Skeletal muscle cell (primary cell): Measurements from ENCODE around the gene ANAPC7.

Experiments used
- DNase-seq: peaks from one replicate; pipeline ENCODE4 v3.0.0-alpha.2; 2010; ENCODE audit warnings: low read depth
- H3K4me3 ChIP-seq: 2 replicates; pipeline ENCODE4 v1.5.1; 2011; ENCODE audit warnings: low read depth, mild to moderate bottlenecking, control low read depth, low read length, moderate library complexity

The ANAPC7 gene

GRCh38 chr12:110330124-110330523 is 73.4 kb downstream of the ANAPC7 start:
- no peak for DNase-seq
- H3K4me3 ChIP-seq, result no peak overlapping the region

GRCh38 chr12:110329710-110330109 is 73.8 kb downstream of the ANAPC7 start:
- no peak for DNase-seq
- no peak overlapping the region for H3K4me3 ChIP-seq
